H1 (cell line): ENCODE measurements around the gene DBET. TPM values are rescaled to one million over a fixed set of nuclear protein-coding genes. Genes with fewer than 3 reads are reported as not detected.
A peak's percentile ranks its signal among the peaks of the same experiment; 100 is the strongest.

Experiments
- HDAC6 ChIP-seq: IDR thresholded peaks from one replicate; pipeline ENCODE4 v1.7.1; 2012; ENCODE audit warnings: low read depth, mild to moderate bottlenecking, inconsistent platforms, low read length, moderate library complexity
- JUN ChIP-seq: IDR thresholded peaks from 2 replicates; pipeline ENCODE4 v1.6.1; 2011; ENCODE audit warnings: low read depth, mild to moderate bottlenecking, improper control_type of control experiment, low read length
- KDM4A ChIP-seq: IDR thresholded peaks from one replicate; pipeline ENCODE4 v1.7.1; 2012; ENCODE audit warnings: low read depth, mild to moderate bottlenecking, moderate library complexity, low read length, inconsistent platforms; ENCODE audit not compliant: severe bottlenecking
- polyA plus RNA-seq, 7 experiments: library from polyadenylated mRNA; depleted of rRNA in 3 of 7; stranded (reverse) in 5 of 7; unstranded in 2 of 7; fragments of >200 nt in 5 of 7; fragments of 200-250 nt in 2 of 7; gene quantifications; 1 replicate in 5 of 7; 2 replicates in 1 of 7; 4 replicates in 1 of 7; pipeline versions ENCODE4 v1.2.1 to v1.2.3, GENCODE V29; 2011 to 2013; ENCODE audit warnings: missing spikeins in 2 of 7, mixed read lengths in 2 of 7
- total RNA-seq: library from RNA; stranded (reverse); fragmentation: NEBNext Ultra II Directional; extraction: Animal tissue kit (Norgen Biotek cat#: 25700); gene quantifications from 2 replicates; pipeline ENCODE4 v1.2.1, GENCODE V29; 2021

Gene DBET
- total and polyA plus RNA-seq, 2 of the 8 experiments (the other 6 are each of a cell fraction or from before 2014, with no cell fraction given) = not detected

DNA sequence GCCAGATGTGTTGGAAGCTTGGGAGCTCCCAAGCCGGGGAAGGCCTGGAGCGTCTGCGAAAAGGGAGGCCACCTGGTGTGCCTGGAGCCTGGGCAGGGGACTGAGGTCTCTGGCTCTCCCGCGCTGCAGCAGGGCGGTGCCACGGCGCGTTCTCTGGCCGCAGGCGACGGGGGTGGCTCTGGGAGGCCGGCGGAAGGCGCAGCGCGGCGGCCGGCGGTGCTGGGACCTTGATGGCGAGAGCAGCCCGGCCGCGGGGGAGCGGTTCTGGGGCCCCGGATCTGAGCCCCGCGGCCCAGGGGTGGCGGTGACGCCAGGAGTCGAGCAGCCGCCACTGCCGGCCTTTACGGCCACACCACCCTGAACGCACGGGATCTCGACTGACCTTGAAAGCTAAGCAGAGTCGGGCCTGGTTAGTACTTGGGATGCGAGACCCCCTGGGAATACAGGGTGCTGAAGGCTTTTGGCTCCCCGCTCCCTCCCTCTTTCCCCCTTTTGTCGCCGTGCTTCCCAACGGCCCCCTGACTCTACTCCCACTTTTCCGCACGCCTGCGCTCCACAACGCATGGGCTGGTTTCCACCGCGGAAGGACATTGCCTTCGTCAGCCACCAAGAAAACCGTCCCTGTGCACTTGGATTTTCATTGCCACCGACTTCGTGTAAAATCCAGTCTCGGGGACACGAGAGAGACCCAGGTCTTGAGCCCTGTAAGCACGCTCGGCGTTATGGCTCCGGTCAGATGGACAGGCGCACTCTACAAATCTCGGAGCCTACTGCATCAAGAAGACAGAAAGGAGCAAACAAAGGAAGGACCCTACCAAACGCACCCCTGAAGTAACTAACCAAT is 46.7 kb upstream of the DBET start (continued):
- TF ChIP-seq KDM4A (peak; percentile 71), JUN (no peak), HDAC6 (no peak)
